Measurements from ENCODE around the gene TRA2A.
A peak's percentile ranks its signal among the peaks of the same experiment; 100 is the strongest.
"Not testable (repeated sequence)": the region's sequence is repeated elsewhere in the genome, so short reads cannot be mapped to it uniquely, and the experiment has no call there.

Gene TRA2A

DNA sequence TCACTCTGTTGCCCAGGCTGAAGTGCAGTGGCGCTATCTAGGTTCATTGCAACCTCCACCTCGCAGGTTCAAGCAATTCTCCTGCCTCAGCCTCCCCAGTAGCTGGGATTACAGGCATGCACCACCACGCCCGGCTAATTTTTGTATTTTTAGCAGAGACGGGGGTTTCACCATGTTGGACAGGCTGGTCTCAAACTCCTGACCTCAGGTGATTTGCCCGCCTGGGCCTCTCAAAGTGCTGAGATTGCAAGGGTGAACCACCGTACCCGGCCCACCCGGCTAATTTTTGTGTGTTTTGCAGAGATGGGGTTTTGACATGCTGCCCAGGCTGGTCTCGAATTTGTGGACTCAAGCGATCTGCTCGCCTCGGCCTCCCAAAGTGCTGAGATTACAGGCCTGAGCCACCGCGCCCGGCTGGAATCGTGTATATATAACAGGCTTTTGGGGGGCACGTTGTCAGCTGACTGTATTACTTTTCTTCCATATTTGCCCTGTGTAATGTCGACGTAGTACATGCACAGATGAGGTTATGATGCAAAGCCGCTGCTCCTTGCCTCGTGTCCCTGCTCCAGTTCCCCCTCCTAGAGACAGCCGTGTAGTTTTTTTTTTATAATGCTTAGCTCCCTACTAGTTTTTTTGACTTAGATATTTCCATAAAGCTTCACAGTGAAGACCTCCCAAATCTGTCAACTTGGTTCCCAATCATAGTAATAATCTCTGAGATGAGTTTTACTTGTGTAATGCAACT, 883 bp upstream of the TRA2A start:
- H3K27ac ChIP-seq (ENCODE audit: low read depth, low read length) = no peak overlapping the region

DNA sequence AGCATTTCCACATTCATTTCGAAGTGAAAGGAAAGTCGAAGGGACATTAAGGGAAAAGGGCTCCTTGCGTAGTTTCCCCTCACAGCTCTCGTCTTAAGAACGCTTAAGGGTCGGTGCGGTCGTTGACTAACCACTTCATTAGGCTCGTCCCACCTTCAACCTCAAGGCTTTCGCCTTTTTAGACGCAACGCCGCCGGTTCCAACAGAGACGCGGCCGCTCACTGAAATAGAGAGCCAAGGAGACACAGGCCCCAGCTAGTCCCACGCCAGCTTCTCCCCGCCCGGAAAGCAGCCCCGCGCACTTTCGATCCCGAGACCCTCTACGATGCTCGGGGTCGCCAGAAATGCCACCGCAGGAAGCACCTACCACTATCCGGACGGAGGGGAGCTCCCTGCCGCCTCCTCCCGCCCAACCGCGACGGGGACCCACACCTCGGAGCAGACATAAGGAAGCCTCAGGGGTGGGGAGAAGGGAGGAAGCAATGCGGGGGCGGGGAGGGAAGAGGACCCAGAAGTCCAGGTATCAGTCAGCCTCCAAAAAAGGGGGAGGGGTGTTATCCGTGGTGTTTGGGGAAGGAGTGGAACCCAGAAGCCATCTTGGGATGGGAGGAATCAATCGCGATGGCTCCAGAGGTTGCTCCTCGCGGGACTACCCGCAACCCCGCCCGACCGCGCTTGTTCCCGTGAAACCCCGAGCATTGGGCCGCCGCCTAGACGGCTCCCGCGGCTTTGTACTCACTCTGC, 559 bp downstream of the TRA2A start:
- Histone ChIP-seq H3K9me3 (ENCODE audit: control insufficient read depth, insufficient read depth, low read length) (no peaks in the 10 kb centered on the region), H3K4me1 (ENCODE audit: control insufficient read depth, insufficient read depth, low read length) (peaks cover 37% of the 10 kb centered on the region), H3K9ac (ENCODE audit: low read depth, low read length) (peak overlapping the region; percentile 100), H3K4me3 (ENCODE audit: low read depth, low read length) (peak overlapping the region; percentile 99), H3K27me3 (ENCODE audit: control insufficient read depth, insufficient read depth, low read length) (no peaks in the 10 kb centered on the region), H3K36me3 (ENCODE audit: control insufficient read depth, insufficient read depth, low read length) (peaks cover 5% of the 10 kb centered on the region; the same call in 1 of the 2 replicates), H3K27ac (ENCODE audit: low read depth, low read length) (peak overlapping the region; percentile 99)

More for the DNA sequence above, 883 bp upstream of the TRA2A start:
- Histone ChIP-seq H3K9ac (ENCODE audit: low read depth, low read length) (no peak overlapping the region), H3K27me3 (ENCODE audit: control insufficient read depth, insufficient read depth, low read length) (no peaks in the 10 kb centered on the region), H3K4me3 (ENCODE audit: low read depth, low read length) (peak overlapping the region; percentile 99; the same call in 1 of the 2 replicates), H3K9me3 (ENCODE audit: control insufficient read depth, insufficient read depth, low read length) (no peaks in the 10 kb centered on the region), H3K4me1 (ENCODE audit: control insufficient read depth, insufficient read depth, low read length) (peaks cover 26% of the 10 kb centered on the region), H3K36me3 (ENCODE audit: control insufficient read depth, insufficient read depth, low read length) (0 out of 2 replicates have a peak, but pooled peaks cover 5% of the 10 kb centered on the region)

DNA sequence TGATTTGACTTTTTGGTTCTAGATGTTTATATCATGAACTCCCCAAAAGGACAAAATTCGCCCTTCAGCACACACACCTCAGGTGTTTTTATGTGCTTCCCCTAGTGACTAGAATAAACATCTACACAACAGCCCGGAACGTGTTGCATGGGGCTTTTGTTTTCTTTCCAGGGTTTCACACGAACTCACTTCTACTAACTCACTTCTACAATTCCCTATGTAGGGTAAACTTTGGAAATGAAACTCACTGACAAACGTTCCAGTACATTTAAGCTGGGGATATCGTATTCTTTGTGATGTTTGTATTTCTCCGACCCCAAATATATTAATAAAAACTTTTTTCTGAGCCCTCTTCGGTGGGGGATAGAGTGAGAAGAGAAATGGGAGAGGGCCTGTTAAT, 1.4 kb downstream of the TRA2A start:
- peak overlapping the region; percentile 100 for H3K9ac ChIP-seq (ENCODE audit: low read depth, low read length)
- no peaks in the 10 kb centered on the region for H3K9me3 ChIP-seq (ENCODE audit: control insufficient read depth, insufficient read depth, low read length)
- peaks cover 5% of the 10 kb centered on the region; the same call in 1 of the 2 replicates for H3K36me3 ChIP-seq (ENCODE audit: control insufficient read depth, insufficient read depth, low read length)
- peak overlapping the region; percentile 99 for H3K27ac ChIP-seq (ENCODE audit: low read depth, low read length)
- peak overlapping the region; percentile 99 for H3K4me3 ChIP-seq (ENCODE audit: low read depth, low read length)
- no peaks in the 10 kb centered on the region for H3K27me3 ChIP-seq (ENCODE audit: control insufficient read depth, insufficient read depth, low read length)
- H3K4me1 ChIP-seq (ENCODE audit: control insufficient read depth, insufficient read depth, low read length) = peaks cover 40% of the 10 kb centered on the region

DNA sequence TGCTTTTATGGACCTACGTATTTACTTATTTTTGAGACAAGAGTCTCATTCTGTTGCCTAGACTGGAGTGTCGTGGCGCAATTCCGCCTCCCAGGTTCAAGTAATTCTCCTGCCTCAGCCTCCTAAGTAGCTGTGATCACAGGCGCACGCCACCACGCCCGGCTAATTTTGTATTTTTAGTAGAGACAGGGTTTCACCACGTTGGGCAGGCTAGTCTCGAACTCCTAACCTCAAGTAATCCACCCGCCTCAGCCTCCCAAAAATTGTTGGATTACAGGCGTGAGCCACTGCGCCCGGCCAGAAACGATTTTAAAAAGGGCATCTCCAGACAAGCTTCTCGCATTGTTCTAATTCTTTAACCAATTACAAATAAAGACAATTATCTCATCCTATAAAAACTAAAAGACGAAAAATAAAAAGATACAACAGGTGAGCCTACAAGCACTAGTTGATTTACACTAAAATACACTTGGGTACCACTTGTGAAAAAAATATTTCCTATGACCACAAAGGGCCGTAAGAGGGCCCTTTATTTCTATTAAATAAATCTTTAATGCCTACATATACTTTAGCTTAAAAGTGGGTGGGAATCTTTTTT, 2.4 kb downstream of the TRA2A start:
- Histone ChIP-seq H3K4me1 (ENCODE audit: control insufficient read depth, insufficient read depth, low read length) (peaks cover 40% of the 10 kb centered on the region), H3K36me3 (ENCODE audit: control insufficient read depth, insufficient read depth, low read length) (peaks cover 9% of the 10 kb centered on the region; the same call in 1 of the 2 replicates), H3K4me3 (ENCODE audit: low read depth, low read length) (peak overlapping the region; percentile 99), H3K27me3 (ENCODE audit: control insufficient read depth, insufficient read depth, low read length) (no peaks in the 10 kb centered on the region), H3K9me3 (ENCODE audit: control insufficient read depth, insufficient read depth, low read length) (no peaks in the 10 kb centered on the region), H3K9ac (ENCODE audit: low read depth, low read length) (peak overlapping the region; percentile 100; the same call in 1 of the 2 replicates), H3K27ac (ENCODE audit: low read depth, low read length) (peak overlapping the region; percentile 60)

DNA sequence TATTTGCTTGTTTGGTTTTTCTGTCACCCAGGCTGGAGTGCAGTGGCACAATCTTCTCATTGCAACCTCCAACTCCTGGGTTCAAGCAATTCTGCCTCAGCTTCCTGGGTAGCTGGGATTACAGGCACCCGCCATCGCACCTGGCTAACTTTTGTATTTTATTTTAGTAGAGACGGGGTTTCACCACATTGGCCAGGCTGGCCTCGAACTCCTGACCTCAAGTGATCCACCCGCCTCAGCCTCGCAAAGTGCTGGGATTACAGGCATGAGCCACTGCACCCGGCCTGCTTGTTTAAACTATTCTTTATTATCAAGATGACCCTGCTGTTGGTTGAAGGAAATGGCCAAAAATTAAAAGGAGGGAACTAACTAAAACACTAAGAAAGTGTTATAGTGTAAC, 6.2 kb downstream of the TRA2A start:
- Histone ChIP-seq H3K4me1 (ENCODE audit: control insufficient read depth, insufficient read depth, low read length) (peaks cover 35% of the 10 kb centered on the region), H3K36me3 (ENCODE audit: control insufficient read depth, insufficient read depth, low read length) (peaks cover 36% of the 10 kb centered on the region)
- not testable (repeated sequence) for H3K27me3 ChIP-seq (ENCODE audit: control insufficient read depth, insufficient read depth, low read length); H3K9me3 ChIP-seq (ENCODE audit: control insufficient read depth, insufficient read depth, low read length); H3K27ac ChIP-seq (ENCODE audit: low read depth, low read length); H3K4me3 ChIP-seq (ENCODE audit: low read depth, low read length); H3K9ac ChIP-seq (ENCODE audit: low read depth, low read length)

DNA sequence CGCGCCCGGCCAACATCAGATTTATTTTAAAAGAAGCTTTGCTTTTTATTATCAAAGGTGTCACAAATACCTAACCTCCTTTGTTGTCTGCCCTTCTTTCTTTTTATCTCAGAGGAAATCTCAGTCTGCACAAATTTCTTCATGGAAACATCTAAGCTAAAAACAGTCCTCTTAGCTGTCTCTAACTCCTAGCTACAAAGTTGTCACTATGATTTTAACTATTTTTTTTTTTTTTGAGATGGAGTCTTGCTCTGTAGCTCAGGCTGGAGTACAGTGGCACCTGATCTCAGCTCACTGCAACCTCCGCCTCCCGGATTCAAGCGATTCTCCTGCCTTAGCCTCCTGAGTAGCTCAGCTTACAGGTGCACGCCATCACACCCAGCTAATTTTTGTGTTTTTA, 7.3 kb downstream of the TRA2A start:
- Histone ChIP-seq H3K27ac (ENCODE audit: low read depth, low read length) (no peak overlapping the region), H3K9ac (ENCODE audit: low read depth, low read length) (no peak overlapping the region), H3K9me3 (ENCODE audit: control insufficient read depth, insufficient read depth, low read length) (no peaks in the 10 kb centered on the region), H3K4me1 (ENCODE audit: control insufficient read depth, insufficient read depth, low read length) (peaks cover 30% of the 10 kb centered on the region), H3K4me3 (ENCODE audit: low read depth, low read length) (no peak overlapping the region), H3K36me3 (ENCODE audit: control insufficient read depth, insufficient read depth, low read length) (peaks cover 48% of the 10 kb centered on the region), H3K27me3 (ENCODE audit: control insufficient read depth, insufficient read depth, low read length) (no peaks in the 10 kb centered on the region)

DNA sequence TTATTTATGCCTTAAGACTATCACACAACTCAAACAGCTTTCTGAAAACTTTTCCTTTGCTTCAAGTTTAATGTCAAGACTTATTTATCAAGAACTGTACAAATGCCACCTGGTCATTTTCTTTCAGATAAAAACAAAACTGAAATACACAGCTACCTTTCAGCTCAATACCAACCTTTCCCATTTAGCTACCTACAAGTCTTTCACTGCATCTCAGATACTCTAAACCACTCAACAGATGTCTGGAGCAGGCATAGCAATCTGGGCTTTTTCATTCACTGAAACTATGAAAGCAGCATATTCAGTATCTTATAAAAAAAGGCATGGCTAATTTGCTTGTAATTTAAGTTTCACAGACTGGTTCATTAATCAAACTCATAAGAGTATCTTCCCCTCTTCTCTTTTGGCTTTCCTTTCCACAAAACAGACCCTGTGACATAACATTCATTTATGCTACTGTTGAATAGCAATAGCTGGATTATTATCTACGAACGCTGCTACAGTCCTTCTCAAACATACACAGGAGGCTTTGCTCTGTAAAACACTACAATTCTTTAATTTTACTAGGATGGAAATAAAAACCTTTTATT, 8.2 kb downstream of the TRA2A start:
- Histone ChIP-seq H3K27ac (ENCODE audit: low read depth, low read length) (no peak overlapping the region), H3K36me3 (ENCODE audit: control insufficient read depth, insufficient read depth, low read length) (peaks cover 52% of the 10 kb centered on the region), H3K9me3 (ENCODE audit: control insufficient read depth, insufficient read depth, low read length) (no peaks in the 10 kb centered on the region), H3K4me3 (ENCODE audit: low read depth, low read length) (no peak overlapping the region), H3K27me3 (ENCODE audit: control insufficient read depth, insufficient read depth, low read length) (no peaks in the 10 kb centered on the region), H3K9ac (ENCODE audit: low read depth, low read length) (no peak overlapping the region), H3K4me1 (ENCODE audit: control insufficient read depth, insufficient read depth, low read length) (peaks cover 22% of the 10 kb centered on the region)

DNA sequence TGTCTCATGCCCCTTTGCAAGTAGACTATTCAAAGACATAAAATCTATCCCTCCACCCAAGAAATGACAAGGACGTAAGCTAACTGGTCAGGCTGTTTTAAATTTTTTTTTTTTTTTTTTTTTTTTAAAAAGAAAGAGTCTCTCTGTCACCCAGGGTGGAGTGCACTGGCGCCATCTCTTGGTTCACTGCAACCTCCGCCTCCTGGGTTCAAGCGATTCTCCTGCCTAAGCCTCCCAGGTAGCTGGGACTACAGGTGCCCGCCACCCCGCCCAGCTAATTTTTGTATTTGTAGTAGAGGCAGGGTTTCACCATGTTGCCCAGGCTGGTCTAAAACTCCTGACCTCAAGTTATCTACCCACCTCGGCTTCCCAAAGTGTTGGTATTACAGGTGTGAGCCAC, 11.2 kb downstream of the TRA2A start:
- Histone ChIP-seq H3K4me3 (ENCODE audit: low read depth, low read length) (no peak overlapping the region), H3K36me3 (ENCODE audit: control insufficient read depth, insufficient read depth, low read length) (peaks cover 80% of the 10 kb centered on the region), H3K9me3 (ENCODE audit: control insufficient read depth, insufficient read depth, low read length) (no peaks in the 10 kb centered on the region), H3K4me1 (ENCODE audit: control insufficient read depth, insufficient read depth, low read length) (no peaks in the 10 kb centered on the region), H3K27ac (ENCODE audit: low read depth, low read length) (no peak overlapping the region), H3K9ac (ENCODE audit: low read depth, low read length) (no peak overlapping the region), H3K27me3 (ENCODE audit: control insufficient read depth, insufficient read depth, low read length) (no peaks in the 10 kb centered on the region)

DNA sequence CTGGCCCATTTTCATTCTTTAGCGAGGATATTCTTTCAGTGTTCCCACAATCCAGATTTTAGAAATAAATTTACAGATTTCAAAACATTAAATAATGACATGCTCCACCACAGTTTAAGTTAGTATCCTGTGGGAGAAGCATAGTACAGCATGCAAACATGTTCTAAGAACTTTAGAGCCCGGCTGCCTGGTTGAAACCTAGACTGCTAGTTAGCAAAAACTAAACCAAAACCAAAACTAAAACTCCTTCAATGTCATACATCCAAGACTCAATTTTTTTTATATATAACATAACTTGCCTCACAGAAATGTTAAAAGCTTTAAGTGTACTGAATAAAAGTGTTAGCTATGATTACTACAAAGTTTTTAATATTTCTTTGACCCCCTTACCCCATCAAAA, 17.0 kb downstream of the TRA2A start:
- Histone ChIP-seq H3K27me3 (ENCODE audit: control insufficient read depth, insufficient read depth, low read length) (no peaks in the 10 kb centered on the region), H3K36me3 (ENCODE audit: control insufficient read depth, insufficient read depth, low read length) (peaks cover 97% of the 10 kb centered on the region), H3K9me3 (ENCODE audit: control insufficient read depth, insufficient read depth, low read length) (no peaks in the 10 kb centered on the region), H3K4me3 (ENCODE audit: low read depth, low read length) (no peak overlapping the region), H3K27ac (ENCODE audit: low read depth, low read length) (no peak overlapping the region), H3K4me1 (ENCODE audit: control insufficient read depth, insufficient read depth, low read length) (no peaks in the 10 kb centered on the region), H3K9ac (ENCODE audit: low read depth, low read length) (no peak overlapping the region)

DNA sequence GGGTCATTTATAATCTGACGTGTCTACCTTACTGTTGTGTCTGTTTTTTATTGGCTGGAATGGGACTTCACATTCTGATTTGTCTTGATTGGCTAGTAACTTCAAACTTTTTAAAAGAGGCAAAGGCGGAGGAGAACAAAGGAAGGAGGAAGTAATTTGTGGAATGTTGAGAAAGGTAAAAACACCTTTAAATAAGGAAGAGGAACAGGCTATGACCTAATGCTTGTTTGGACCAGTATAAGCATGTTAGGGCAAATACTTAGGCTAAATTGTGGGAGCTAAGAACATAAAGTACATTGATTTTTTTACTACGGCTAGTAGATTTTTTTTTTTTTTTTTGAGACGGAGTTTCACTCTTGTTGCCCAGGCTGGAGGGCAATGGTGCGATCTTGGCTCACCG, 18.0 kb downstream of the TRA2A start:
- H3K9ac ChIP-seq (ENCODE audit: low read depth, low read length); H3K9me3 ChIP-seq (ENCODE audit: control insufficient read depth, insufficient read depth, low read length); H3K27ac ChIP-seq (ENCODE audit: low read depth, low read length); H3K27me3 ChIP-seq (ENCODE audit: control insufficient read depth, insufficient read depth, low read length); H3K4me3 ChIP-seq (ENCODE audit: low read depth, low read length); H3K4me1 ChIP-seq (ENCODE audit: control insufficient read depth, insufficient read depth, low read length): not testable (repeated sequence)
- H3K36me3 ChIP-seq (ENCODE audit: control insufficient read depth, insufficient read depth, low read length) = peaks cover 97% of the 10 kb centered on the region
